KMS-11 (cell line): ENCODE results near the gene DIPK1B.

Source experiments
- H2AFZ ChIP-seq: fragments of 200-600 bp; sonication (generic); 2 replicates; pipeline ENCODE4 v1.6.1; 2016; ENCODE audit warnings: antibody characterized with exemption, mixed run types, low read depth
- H3K27ac ChIP-seq: fragments of 200-600 bp; sonication (generic); 2 replicates; pipeline ENCODE4 v1.6.1; 2016; ENCODE audit warnings: mild to moderate bottlenecking, mixed run types
- H3K27me3 ChIP-seq: fragments of 200-600 bp; sonication (generic); 2 replicates; pipeline ENCODE4 v1.6.1; 2017; ENCODE audit warnings: mild to moderate bottlenecking, low read depth, mixed run types, moderate library complexity; ENCODE audit not compliant: insufficient read depth
- H3K36me3 ChIP-seq: fragments of 200-600 bp; sonication (generic); 2 replicates; pipeline ENCODE4 v1.6.1; 2017; ENCODE audit warnings: mild to moderate bottlenecking, mixed run types; ENCODE audit not compliant: insufficient read depth
- H3K4me1 ChIP-seq: fragments of 200-600 bp; sonication (generic); 2 replicates; pipeline ENCODE4 v1.6.1; 2016; ENCODE audit warnings: mild to moderate bottlenecking, low read depth, mixed run types; ENCODE audit not compliant: poor library complexity, severe bottlenecking
- H3K4me2 ChIP-seq: fragments of 200-600 bp; sonication (generic); 2 replicates; pipeline ENCODE4 v1.7.0; 2016; ENCODE audit warnings: mild to moderate bottlenecking, mixed run types
- H3K4me3 ChIP-seq: fragments of 200-600 bp; sonication (generic); IDR thresholded peaks from 2 replicates; pipeline ENCODE4 v1.6.1; 2017; ENCODE audit warnings: low read depth, low read length, mixed read lengths; ENCODE audit not compliant: insufficient read depth
- H3K79me2 ChIP-seq: fragments of 200-600 bp; sonication (generic); 2 replicates; pipeline ENCODE4 v1.6.1; 2016; ENCODE audit warnings: low read depth, mixed run types; ENCODE audit not compliant: insufficient read depth
- H3K9ac ChIP-seq: fragments of 200-600 bp; sonication (generic); 2 replicates; pipeline ENCODE4 v1.6.1; 2016; ENCODE audit warnings: mild to moderate bottlenecking, mixed run types
- H4K20me1 ChIP-seq: fragments of 200-600 bp; sonication (generic); 2 replicates; pipeline ENCODE4 v1.6.1; 2016; ENCODE audit warnings: mild to moderate bottlenecking, mixed run types; ENCODE audit not compliant: insufficient read depth
- CTCF ChIP-seq: fragments of 200-600 bp; sonication (generic); conservative IDR thresholded peaks from 2 replicates; pipeline ENCODE4 v1.6.1; 2017; ENCODE audit warnings: low read depth, mild to moderate bottlenecking, antibody characterized with exemption, low read length, moderate library complexity, mixed read lengths

DIPK1B gene

GRCh38 chr9:136681029-136681428, 31.3 kb upstream of the DIPK1B start:
- no peaks in the 10 kb centered on the region for H3K36me3 ChIP-seq
- H2AFZ ChIP-seq: no peak overlapping the region
- no peak overlapping the region for H3K27ac ChIP-seq
- H4K20me1 ChIP-seq: no peaks in the 10 kb centered on the region
- no peak overlapping the region for H3K4me2 ChIP-seq
- no peak for TF ChIP-seq CTCF
- H3K27me3 ChIP-seq: no peaks in the 10 kb centered on the region
- H3K9ac ChIP-seq: no peak overlapping the region
- peaks cover 7% of the 10 kb centered on the region for H3K4me1 ChIP-seq
- H3K79me2 ChIP-seq: peaks cover 10% of the 10 kb centered on the region; the same call in 1 of the 2 replicates
- no peak overlapping the region for H3K4me3 ChIP-seq

- H4K20me1 ChIP-seq: no peaks in the 10 kb centered on the region
- H3K9ac ChIP-seq: no peak overlapping the region
- no peaks in the 10 kb centered on the region for H3K36me3 ChIP-seq
- peaks cover 7% of the 10 kb centered on the region for H3K4me1 ChIP-seq
- H3K79me2 ChIP-seq: peaks cover 16% of the 10 kb centered on the region; the same call in 1 of the 2 replicates
- no peak overlapping the region for H2AFZ ChIP-seq
- H3K27ac ChIP-seq: no peak overlapping the region
- no peaks in the 10 kb centered on the region for H3K27me3 ChIP-seq
- H3K4me2 ChIP-seq: no peak overlapping the region
- no peak overlapping the region for H3K4me3 ChIP-seq
- no peak for TF ChIP-seq CTCF
Observed at GRCh38 chr9:136681945-136682699, 30.2 kb upstream of the DIPK1B start.

GRCh38 chr9:136682710-136683109, 29.7 kb upstream of the DIPK1B start:
- Histone ChIP-seq H4K20me1 (no peaks in the 10 kb centered on the region), H3K27me3 (no peaks in the 10 kb centered on the region)

GRCh38 chr9:136683173-136683745, 29.1 kb upstream of the DIPK1B start:
- H3K9ac ChIP-seq: no peak overlapping the region
- H3K27ac ChIP-seq: no peak overlapping the region
- peaks cover 13% of the 10 kb centered on the region for H3K4me1 ChIP-seq
- no peaks in the 10 kb centered on the region for H3K36me3 ChIP-seq
- H2AFZ ChIP-seq: no peak overlapping the region
- no peaks in the 10 kb centered on the region for H3K27me3 ChIP-seq
- peaks cover 16% of the 10 kb centered on the region; the same call in 1 of the 2 replicates for H3K79me2 ChIP-seq
- no peak overlapping the region for H3K4me3 ChIP-seq
- H3K4me2 ChIP-seq: no peak overlapping the region
- no peaks in the 10 kb centered on the region for H4K20me1 ChIP-seq
- TF ChIP-seq CTCF: no peak

More at GRCh38 chr9:136682710-136683109, 29.7 kb upstream of the DIPK1B start:
- Histone ChIP-seq H3K27ac (no peak overlapping the region), H2AFZ (no peak overlapping the region), H3K4me3 (no peak overlapping the region), H3K9ac (no peak overlapping the region), H3K36me3 (no peaks in the 10 kb centered on the region), H3K79me2 (peaks cover 16% of the 10 kb centered on the region; the same call in 1 of the 2 replicates), H3K4me2 (no peak overlapping the region), H3K4me1 (peaks cover 10% of the 10 kb centered on the region)
- TF ChIP-seq CTCF: no peak
